ENCODE results near the gene IGSF22. TPM values are rescaled to one million over a fixed set of nuclear protein-coding genes. Genes with fewer than 3 reads are reported as not detected.

IGSF22 gene
- total RNA-seq, 2 experiments from 2014 or later, result 4.0 to 5.0 TPM

DNA sequence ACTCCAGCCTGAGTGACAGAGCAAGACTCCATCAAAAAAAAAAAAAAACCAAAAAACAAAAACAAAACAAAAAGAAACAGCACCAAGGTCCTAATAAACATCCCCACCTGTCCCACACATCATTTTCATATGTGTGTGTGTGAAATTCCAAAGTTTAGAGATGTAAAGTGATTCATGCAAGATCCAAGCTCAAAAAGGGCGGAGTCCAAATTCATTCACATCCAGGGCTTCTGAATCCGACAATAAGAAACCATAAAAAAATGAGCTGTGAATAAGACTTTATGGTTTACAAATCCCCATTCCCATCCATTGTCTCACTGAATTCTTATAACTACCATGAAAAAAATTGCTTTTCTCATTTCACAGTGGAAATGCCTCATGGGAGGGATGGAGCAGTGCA lies 30.9 kb upstream of the IGSF22 start:
- H3K4me3 ChIP-seq (ENCODE audit: low read length), result no peak overlapping the region
- DNase-seq, result no peak
- H3K9me3 Mint-ChIP-seq, result no peaks in the 10 kb centered on the region
- peaks cover 0 to 4% of the 10 kb centered on the region in 2 experiments for H3K27me3 ChIP-seq (ENCODE audit: control insufficient read depth in 1 of 2, insufficient read depth in 2 of 2, low read length in 2 of 2)
- H3K9me3 ChIP-seq (ENCODE audit: control insufficient read depth in 1 of 2, insufficient read depth in 1 of 2, low read length in 2 of 2), result no peaks in the 10 kb centered on the region
- no peak overlapping the region for H3K27ac ChIP-seq (ENCODE audit: low read depth in 1 of 2, low read length in 2 of 2)
- TF ChIP-seq, protein P1, sequence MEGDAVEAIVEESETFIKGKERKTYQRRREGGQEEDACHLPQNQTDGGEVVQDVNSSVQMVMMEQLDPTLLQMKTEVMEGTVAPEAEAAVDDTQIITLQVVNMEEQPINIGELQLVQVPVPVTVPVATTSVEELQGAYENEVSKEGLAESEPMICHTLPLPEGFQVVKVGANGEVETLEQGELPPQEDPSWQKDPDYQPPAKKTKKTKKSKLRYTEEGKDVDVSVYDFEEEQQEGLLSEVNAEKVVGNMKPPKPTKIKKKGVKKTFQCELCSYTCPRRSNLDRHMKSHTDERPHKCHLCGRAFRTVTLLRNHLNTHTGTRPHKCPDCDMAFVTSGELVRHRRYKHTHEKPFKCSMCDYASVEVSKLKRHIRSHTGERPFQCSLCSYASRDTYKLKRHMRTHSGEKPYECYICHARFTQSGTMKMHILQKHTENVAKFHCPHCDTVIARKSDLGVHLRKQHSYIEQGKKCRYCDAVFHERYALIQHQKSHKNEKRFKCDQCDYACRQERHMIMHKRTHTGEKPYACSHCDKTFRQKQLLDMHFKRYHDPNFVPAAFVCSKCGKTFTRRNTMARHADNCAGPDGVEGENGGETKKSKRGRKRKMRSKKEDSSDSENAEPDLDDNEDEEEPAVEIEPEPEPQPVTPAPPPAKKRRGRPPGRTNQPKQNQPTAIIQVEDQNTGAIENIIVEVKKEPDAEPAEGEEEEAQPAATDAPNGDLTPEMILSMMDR (IDR thresholded peaks at IDR 0.05), result no peak
- H3K36me3 Mint-ChIP-seq (ENCODE audit: low read depth), result no peaks in the 10 kb centered on the region
- H3K4me3 Mint-ChIP-seq, result no peak overlapping the region
- no peaks in the 10 kb centered on the region for H3K36me3 ChIP-seq (ENCODE audit: insufficient read depth, low read length)
- intact Hi-C loops (cut with DNase I, micrococcal nuclease), result no loop called here
- no peaks in the 10 kb centered on the region for H3K27me3 Mint-ChIP-seq
- H3K4me1 Mint-ChIP-seq (ENCODE audit: low read depth), result no peaks in the 10 kb centered on the region
- H3K4me1 ChIP-seq (ENCODE audit: insufficient read depth, low read length), result no peaks in the 10 kb centered on the region
- CTCF ChIA-PET, result no interaction called here
- POLR2A ChIA-PET, result no interaction called here
- ATAC-seq (ENCODE audit: poor library complexity), result no peak
- H3K27ac Mint-ChIP-seq, result no peak overlapping the region

DNA sequence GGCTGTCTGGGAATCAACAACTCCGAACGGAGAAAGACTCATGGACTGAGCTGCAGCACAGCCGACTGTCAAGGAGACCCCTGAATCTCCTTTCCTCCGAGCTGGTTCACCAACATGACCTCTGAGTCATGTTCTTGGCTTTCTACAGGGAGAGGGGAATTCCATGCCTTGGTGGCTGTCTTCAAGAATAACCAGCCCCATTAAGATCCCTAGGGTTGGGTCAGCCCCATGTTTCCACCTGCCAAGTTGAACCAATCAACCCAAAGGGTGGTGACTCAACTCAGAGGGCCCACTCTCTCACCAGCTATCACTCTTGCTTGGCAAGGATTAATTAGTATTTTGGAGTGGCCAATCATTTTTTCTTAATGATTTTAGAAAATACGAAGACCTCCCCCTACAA lies 28.3 kb upstream of the IGSF22 start:
- H3K27ac Mint-ChIP-seq, result no peak overlapping the region
- no peaks in the 10 kb centered on the region for H3K36me3 Mint-ChIP-seq (ENCODE audit: low read depth)
- TF ChIP-seq, protein P1 (IDR thresholded peaks at IDR 0.05), result no peak
- H3K4me3 Mint-ChIP-seq, result no peak overlapping the region
- H3K9me3 Mint-ChIP-seq, result no peaks in the 10 kb centered on the region
- DNase-seq (no peak), ATAC-seq (ENCODE audit: poor library complexity) (no peak)
- POLR2A ChIA-PET, result no interaction called here
- no peaks in the 10 kb centered on the region for H3K27me3 Mint-ChIP-seq
- H3K9me3 ChIP-seq (ENCODE audit: control insufficient read depth in 1 of 2, insufficient read depth in 1 of 2, low read length in 2 of 2), result no peaks in the 10 kb centered on the region
- H3K4me3 ChIP-seq (ENCODE audit: low read length), result no peak overlapping the region
- no peak overlapping the region for H3K27ac ChIP-seq (ENCODE audit: low read depth in 1 of 2, low read length in 2 of 2)
- no peaks in the 10 kb centered on the region for H3K4me1 ChIP-seq (ENCODE audit: insufficient read depth, low read length)
- peaks cover 4% of the 10 kb centered on the region in 2 experiments for H3K27me3 ChIP-seq (ENCODE audit: control insufficient read depth in 1 of 2, insufficient read depth in 2 of 2, low read length in 2 of 2)
- no peaks in the 10 kb centered on the region for H3K4me1 Mint-ChIP-seq (ENCODE audit: low read depth)
- intact Hi-C loops (cut with DNase I, micrococcal nuclease), result no loop called here
- no peaks in the 10 kb centered on the region for H3K36me3 ChIP-seq (ENCODE audit: insufficient read depth, low read length)
- CTCF ChIA-PET, result no interaction called here

DNA sequence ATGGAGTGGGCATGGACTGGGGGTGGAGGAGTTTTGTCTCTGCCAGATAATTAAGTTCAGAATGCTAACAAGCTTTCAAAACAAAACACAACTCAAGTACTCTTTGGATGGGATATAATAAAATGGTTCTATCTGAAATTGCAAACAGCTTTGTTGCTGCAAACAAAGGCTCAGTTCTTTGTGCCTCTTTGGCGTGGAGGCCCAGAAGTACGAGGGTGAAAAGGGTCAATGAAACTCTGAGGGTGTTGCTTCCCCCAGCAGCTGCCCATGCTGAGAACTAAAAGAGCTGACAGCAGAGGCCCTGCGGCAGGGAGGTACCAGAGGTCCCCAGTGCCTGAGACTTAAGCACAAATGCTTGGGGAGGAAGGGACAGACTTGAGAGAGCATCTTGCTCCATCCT lies 26.5 kb upstream of the IGSF22 start:
- Histone ChIP-seq H3K4me3 (ENCODE audit: low read length) (no peak overlapping the region), H3K36me3 (ENCODE audit: insufficient read depth, low read length) (no peaks in the 10 kb centered on the region), H3K9me3 (ENCODE audit: control insufficient read depth in 1 of 2, insufficient read depth in 1 of 2, low read length in 2 of 2) (no peaks in the 10 kb centered on the region), H3K27me3 (ENCODE audit: control insufficient read depth in 1 of 2, insufficient read depth in 2 of 2, low read length in 2 of 2) (peaks cover 4% of the 10 kb centered on the region in 2 experiments), H3K4me1 (ENCODE audit: insufficient read depth, low read length) (no peaks in the 10 kb centered on the region), H3K27ac (ENCODE audit: low read depth in 1 of 2, low read length in 2 of 2) (no peak overlapping the region)
- ChIA-PET POLR2A (no interaction called here), CTCF (no interaction called here)
- no peaks in the 10 kb centered on the region for H3K9me3 Mint-ChIP-seq
- TF ChIP-seq, protein P1 (IDR thresholded peaks at IDR 0.05), result no peak
- H3K4me3 Mint-ChIP-seq, result no peak overlapping the region
- H3K4me1 Mint-ChIP-seq (ENCODE audit: low read depth), result no peaks in the 10 kb centered on the region
- intact Hi-C loops (cut with DNase I, micrococcal nuclease), result no loop called here
- H3K27ac Mint-ChIP-seq, result no peak overlapping the region
- no peaks in the 10 kb centered on the region for H3K36me3 Mint-ChIP-seq (ENCODE audit: low read depth)
- H3K27me3 Mint-ChIP-seq, result no peaks in the 10 kb centered on the region
- no peak for ATAC-seq (ENCODE audit: poor library complexity)
- no peak for DNase-seq
